Measurements from ENCODE around the gene ZNF205.
"Not testable (repeated sequence)": the region's sequence is repeated elsewhere in the genome, so short reads cannot be mapped to it uniquely, and the experiment has no call there.

ZNF205 gene

GRCh38 chr16:3112058-3112880 lies at the start of gene ZNF205:
Gene ZNF205, plus strand, starts transcription at chr16:3112586. Its CDS starts 845 bp downstream, at chr16:3113431.
- DNase-seq (ENCODE audit: low read depth): peak; percentile 10
- no peak for TF ChIP-seq CTCF (IDR thresholded peaks at IDR 0.05; ENCODE audit: control insufficient read depth, insufficient read depth, low read depth, low read length, missing control alignments)
- H3K4me3 ChIP-seq (ENCODE audit: control insufficient read depth, low read depth, low read length): peak within 1 kb of the TSS; percentile 91

GRCh38 chr16:3063625-3064386 lies 48.6 kb upstream of the ZNF205 start:
- H3K4me3 ChIP-seq (ENCODE audit: control insufficient read depth, low read depth, low read length): no peak overlapping the region
- TF ChIP-seq CTCF (IDR thresholded peaks at IDR 0.05; ENCODE audit: control insufficient read depth, insufficient read depth, low read depth, low read length, missing control alignments): no peak
- DNase-seq (ENCODE audit: low read depth): no peak

GRCh38 chr16:3065069-3065741 lies 47.2 kb upstream of the ZNF205 start, which contains the start of gene IL32:
Gene IL32, plus strand, starts transcription at chr16:3065640. Its CDS starts 172 bp downstream, at chr16:3065812.
- no peak within 1 kb of the TSS for H3K4me3 ChIP-seq (ENCODE audit: control insufficient read depth, low read depth, low read length)

GRCh38 chr16:3065742-3066439 lies 46.5 kb upstream of the ZNF205 start:
- H3K4me3 ChIP-seq (ENCODE audit: control insufficient read depth, low read depth, low read length): no peak overlapping the region
- TF ChIP-seq CTCF (IDR thresholded peaks at IDR 0.05; ENCODE audit: control insufficient read depth, insufficient read depth, low read depth, low read length, missing control alignments): no peak
- DNase-seq (ENCODE audit: low read depth): no peak

More at GRCh38 chr16:3065069-3065741, 47.2 kb upstream of the ZNF205 start, which contains the start of gene IL32:
- no peak for DNase-seq (ENCODE audit: low read depth)
- TF ChIP-seq CTCF (IDR thresholded peaks at IDR 0.05; ENCODE audit: control insufficient read depth, insufficient read depth, low read depth, low read length, missing control alignments): no peak

GRCh38 chr16:3066440-3066748 lies 46.0 kb upstream of the ZNF205 start:
- no peak for TF ChIP-seq CTCF (IDR thresholded peaks at IDR 0.05; ENCODE audit: control insufficient read depth, insufficient read depth, low read depth, low read length, missing control alignments)
- no peak overlapping the region for H3K4me3 ChIP-seq (ENCODE audit: control insufficient read depth, low read depth, low read length)
- no peak for DNase-seq (ENCODE audit: low read depth)

- no peak for TF ChIP-seq CTCF (IDR thresholded peaks at IDR 0.05; ENCODE audit: control insufficient read depth, insufficient read depth, low read depth, low read length, missing control alignments)
- no peak overlapping the region for H3K4me3 ChIP-seq (ENCODE audit: control insufficient read depth, low read depth, low read length)
- no peak for DNase-seq (ENCODE audit: low read depth)
Measured at GRCh38 chr16:3068487-3068886, 43.9 kb upstream of the ZNF205 start.

GRCh38 chr16:3069146-3069545 lies 43.2 kb upstream of the ZNF205 start:
- not testable (repeated sequence) for DNase-seq (ENCODE audit: low read depth)

More at GRCh38 chr16:3069146-3069545, 43.2 kb upstream of the ZNF205 start:
- not testable (repeated sequence) for H3K4me3 ChIP-seq (ENCODE audit: control insufficient read depth, low read depth, low read length)

Data from AG09309 (cell line).